Right lobe of liver (tissue), 6 donors: ENCODE data around the gene GPM6B. TPM values are rescaled to one million over a fixed set of nuclear protein-coding genes. Genes with fewer than 3 reads are reported as not detected.

Experiments used
- ATAC-seq, 4 donors: fragments of 200-7000 bp; cut with Tn5 transposase; one replicate each; pipeline ENCODE4 v1.9.1; 2020; ENCODE audit warnings: mild to moderate bottlenecking in 4 of 4, moderate library complexity in 4 of 4
- DNase-seq, 3 donors: peaks; one replicate each; pipeline ENCODE4 v3.0.0-alpha.2; 2020
- H3K27ac ChIP-seq, 3 donors: fragments of 200-600 bp; one replicate each; pipeline ENCODE4 v1.8.0; 2022
- H3K27me3 ChIP-seq, 2 donors: fragments of 200-600 bp; one replicate each; pipeline ENCODE4 v1.8.0; 2022
- H3K36me3 ChIP-seq, 4 donors: fragments of 200-600 bp; sonication (generic) in 1 of 4; one replicate each; pipeline versions ENCODE4 v1.5.1 to v1.8.0; 2017 to 2022; ENCODE audit warnings: control low read depth in 1 of 4
- H3K4me1 ChIP-seq, 4 donors: fragments of 200-600 bp; sonication (generic) in 1 of 4; one replicate each; pipeline versions ENCODE4 v1.5.1 to v1.8.0; 2017 to 2022; ENCODE audit warnings: control low read depth in 1 of 4
- H3K4me3 ChIP-seq, 3 donors: fragments of 200-600 bp; one replicate each; pipeline ENCODE4 v1.8.0; 2022
- H3K9me3 ChIP-seq, 4 donors: fragments of 200-600 bp; sonication (generic) in 1 of 4; one replicate each; pipeline versions ENCODE4 v1.5.1 to v1.8.0; 2017 to 2022; ENCODE audit warnings: control low read depth in 1 of 4
- CTCF ChIP-seq, 4 donors: fragments of 200-600 bp in 3 of 4; fragments of 450-650 bp in 1 of 4; IDR thresholded peaks; one replicate each; pipeline versions ENCODE4 v1.5.1 to v1.8.0; 2016 to 2022; ENCODE audit warnings: antibody characterized with exemption in 4 of 4, mild to moderate bottlenecking in 2 of 4
- POLR2A ChIP-seq: fragments of 450-650 bp; IDR thresholded peaks from one replicate; pipeline ENCODE4 v1.6.1; 2017; ENCODE audit warnings: antibody characterized with exemption, mild to moderate bottlenecking
- WGBS: methylation state at CpG from one replicate; pipeline ENCODE4 v1.1.6; 2018; ENCODE audit warnings: low coverage, low lambda C conversion rate; ENCODE audit not compliant: insufficient coverage; ENCODE audit errors: missing lambda C conversion rate; 5-methylcytosine and 5-hydroxymethylcytosine counted together
- intact Hi-C, 2 donors: fragments of 100-400 bp; cut with DNase I; formaldehyde crosslinking; loops; one replicate each; pipeline versions ENCODE4 v1.11.2 to v1.14.1; 2022
- total RNA-seq, 6 experiments: library from RNA; depleted of rRNA in 2 of 6; stranded (reverse); fragments of >200 nt in 2 of 6; fragmentation: NEBNext Ultra II Directional in 3 of 6; extraction: Animal tissue kit (Norgen Biotek cat#: 25700) in 3 of 6; gene quantifications; one replicate each; pipeline versions ENCODE4 v1.1.0 to v1.2.4, GENCODE V29; 2016 to 2023
- donor health status: DM: no; HTN: yes; CAD: no.
- donor health status: DM: no; HTN: no; CAD: no.
- donor health status: DM: no; HTN: no; CAD: no.
- donor health status: DM: no; HTN: yes; CAD: no.
- donor health status: DM: no; HTN: yes; CAD: no.

GPM6B gene
- total RNA-seq, 6 experiments from 2014 or later = 0.18 to 1.6 (median 0.64) TPM

GRCh38 chrX:13836575-13836974, 19.7 kb upstream of the GPM6B start:
- intact Hi-C loops = no loop called here
- TF ChIP-seq POLR2A (no peak), CTCF (IDR thresholded peaks at IDR 0.05) (no peak)
- H3K9me3 ChIP-seq = no peaks in the 10 kb centered on the region
- 43% methylated on average over 6 of the region's 6 CpGs for WGBS
- no peak for ATAC-seq
- no peak for DNase-seq
- H3K4me1 ChIP-seq = no peaks in the 10 kb centered on the region
- H3K27ac ChIP-seq = no peak overlapping the region
- H3K4me3 ChIP-seq = no peak overlapping the region
- no peaks in the 10 kb centered on the region for H3K36me3 ChIP-seq
- H3K27me3 ChIP-seq = no peaks in the 10 kb centered on the region

DNA sequence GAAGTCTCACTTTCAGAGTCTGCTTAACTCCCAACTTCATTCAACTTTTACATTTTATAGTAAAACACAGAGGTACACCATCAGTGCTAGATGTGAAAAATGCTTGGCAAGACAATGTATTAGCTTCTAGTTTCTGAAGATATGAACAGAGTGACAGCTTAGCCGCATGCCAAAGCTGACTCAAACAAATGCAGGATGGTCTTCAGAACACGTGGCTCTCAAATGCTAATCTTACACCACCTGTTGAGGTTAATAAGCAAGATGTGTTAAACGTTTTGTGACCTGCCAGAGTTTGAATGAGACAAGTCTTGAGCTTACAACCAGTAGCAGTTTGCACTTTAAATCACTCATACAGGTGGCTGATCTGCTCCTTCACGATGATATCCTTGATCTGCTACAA, 18.9 kb upstream of the GPM6B start:
- no peak overlapping the region for H3K4me3 ChIP-seq
- H3K27me3 ChIP-seq = no peaks in the 10 kb centered on the region
- intact Hi-C loops = no loop called here
- H3K4me1 ChIP-seq = no peaks in the 10 kb centered on the region
- H3K36me3 ChIP-seq = no peaks in the 10 kb centered on the region
- DNase-seq (no peak), ATAC-seq (no peak)
- H3K27ac ChIP-seq = no peak overlapping the region
- TF ChIP-seq CTCF (IDR thresholded peaks at IDR 0.05) (no peak), POLR2A (no peak)
- H3K9me3 ChIP-seq = no peaks in the 10 kb centered on the region
- 21% methylated on average over 4 of the region's 4 CpGs for WGBS

GRCh38 chrX:13834355-13834754, 17.5 kb upstream of the GPM6B start:
- Histone ChIP-seq H3K36me3 (no peaks in the 10 kb centered on the region), H3K27me3 (no peaks in the 10 kb centered on the region), H3K27ac (no peak overlapping the region), H3K4me3 (no peak overlapping the region), H3K4me1 (no peaks in the 10 kb centered on the region), H3K9me3 (no peaks in the 10 kb centered on the region)
- 33% methylated on average over 2 of the region's 2 CpGs for WGBS
- intact Hi-C loops = no loop called here
- TF ChIP-seq CTCF (IDR thresholded peaks at IDR 0.05) = no peak
- ATAC-seq (no peak), DNase-seq (no peak)

GRCh38 chrX:13829983-13830382, 13.1 kb upstream of the GPM6B start:
- no peak for ATAC-seq
- no peak overlapping the region for H3K27ac ChIP-seq
- TF ChIP-seq CTCF (IDR thresholded peaks at IDR 0.05) = no peak
- no peak for TF ChIP-seq POLR2A
- no peak overlapping the region for H3K4me3 ChIP-seq
- H3K36me3 ChIP-seq = no peaks in the 10 kb centered on the region
- DNase-seq = no peak
- H3K27me3 ChIP-seq = no peaks in the 10 kb centered on the region
- no peaks in the 10 kb centered on the region for H3K4me1 ChIP-seq
- no peaks in the 10 kb centered on the region for H3K9me3 ChIP-seq
- intact Hi-C loops = no loop called here
- WGBS = 68% methylated on average over 4 of the region's 5 CpGs

- no peak overlapping the region for H3K4me3 ChIP-seq
- ATAC-seq (no peak), DNase-seq (no peak)
- H3K27ac ChIP-seq = no peak overlapping the region
- intact Hi-C loops = no loop called here
- TF ChIP-seq POLR2A (no peak), CTCF (IDR thresholded peaks at IDR 0.05) (no peak)
- no peaks in the 10 kb centered on the region for H3K9me3 ChIP-seq
- no peaks in the 10 kb centered on the region for H3K4me1 ChIP-seq
- H3K27me3 ChIP-seq = no peaks in the 10 kb centered on the region
- no peaks in the 10 kb centered on the region for H3K36me3 ChIP-seq
- 72% methylated on average over 4 of the region's 4 CpGs for WGBS
Observed at GRCh38 chrX:13828392-13828791, 11.5 kb upstream of the GPM6B start.
